LNCAP (cell line): ENCODE measurements around the gene HOATZ.

Experiments used
- TF ChIP-seq, protein P1 (sequence below): fragments of 450-650 bp; IDR thresholded peaks from 2 replicates; pipeline ENCODE4 v1.5.1; 2017; ENCODE audit warnings: mild to moderate bottlenecking

The HOATZ gene

DNA sequence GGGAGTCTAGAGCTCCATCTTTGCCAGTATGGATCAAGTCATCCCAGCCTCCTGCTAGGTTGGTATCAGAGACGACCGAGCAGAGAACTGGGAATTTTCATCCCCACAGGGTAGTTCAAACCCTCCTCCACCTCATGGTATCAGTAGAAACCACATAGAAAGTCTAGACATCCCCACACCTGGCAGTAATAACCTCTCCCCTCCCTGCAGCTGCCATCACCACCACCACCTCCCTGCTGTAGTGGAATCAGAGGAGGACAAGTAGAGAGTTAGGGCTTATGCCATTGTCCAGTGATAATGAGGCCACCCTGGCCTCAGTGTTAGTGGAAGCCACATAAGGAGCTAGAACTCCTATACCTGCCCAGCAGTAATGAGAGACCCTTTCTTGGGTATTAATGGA lies 36.7 kb upstream of the HOATZ start:
- TF ChIP-seq, protein P1, sequence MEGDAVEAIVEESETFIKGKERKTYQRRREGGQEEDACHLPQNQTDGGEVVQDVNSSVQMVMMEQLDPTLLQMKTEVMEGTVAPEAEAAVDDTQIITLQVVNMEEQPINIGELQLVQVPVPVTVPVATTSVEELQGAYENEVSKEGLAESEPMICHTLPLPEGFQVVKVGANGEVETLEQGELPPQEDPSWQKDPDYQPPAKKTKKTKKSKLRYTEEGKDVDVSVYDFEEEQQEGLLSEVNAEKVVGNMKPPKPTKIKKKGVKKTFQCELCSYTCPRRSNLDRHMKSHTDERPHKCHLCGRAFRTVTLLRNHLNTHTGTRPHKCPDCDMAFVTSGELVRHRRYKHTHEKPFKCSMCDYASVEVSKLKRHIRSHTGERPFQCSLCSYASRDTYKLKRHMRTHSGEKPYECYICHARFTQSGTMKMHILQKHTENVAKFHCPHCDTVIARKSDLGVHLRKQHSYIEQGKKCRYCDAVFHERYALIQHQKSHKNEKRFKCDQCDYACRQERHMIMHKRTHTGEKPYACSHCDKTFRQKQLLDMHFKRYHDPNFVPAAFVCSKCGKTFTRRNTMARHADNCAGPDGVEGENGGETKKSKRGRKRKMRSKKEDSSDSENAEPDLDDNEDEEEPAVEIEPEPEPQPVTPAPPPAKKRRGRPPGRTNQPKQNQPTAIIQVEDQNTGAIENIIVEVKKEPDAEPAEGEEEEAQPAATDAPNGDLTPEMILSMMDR = no peak

DNA sequence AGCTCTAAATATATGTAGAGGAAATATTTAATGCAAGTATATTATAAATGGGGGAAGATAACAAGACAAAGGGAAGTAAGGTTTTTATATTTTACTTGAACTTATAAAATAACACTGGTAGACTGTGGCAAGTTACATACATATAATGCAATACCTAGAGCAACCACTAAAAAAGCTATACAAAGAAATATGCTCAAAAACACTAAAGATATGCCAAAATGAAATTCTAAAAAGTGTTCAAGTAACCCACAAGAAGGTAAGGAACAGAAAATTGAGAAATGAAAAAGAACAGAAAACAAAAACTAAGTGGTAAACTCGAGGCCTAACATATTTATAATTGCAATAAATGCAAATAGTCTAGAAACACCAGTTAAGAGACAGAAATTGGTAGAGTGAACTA lies 34.9 kb upstream of the HOATZ start:
- TF ChIP-seq, protein P1 = no peak

DNA sequence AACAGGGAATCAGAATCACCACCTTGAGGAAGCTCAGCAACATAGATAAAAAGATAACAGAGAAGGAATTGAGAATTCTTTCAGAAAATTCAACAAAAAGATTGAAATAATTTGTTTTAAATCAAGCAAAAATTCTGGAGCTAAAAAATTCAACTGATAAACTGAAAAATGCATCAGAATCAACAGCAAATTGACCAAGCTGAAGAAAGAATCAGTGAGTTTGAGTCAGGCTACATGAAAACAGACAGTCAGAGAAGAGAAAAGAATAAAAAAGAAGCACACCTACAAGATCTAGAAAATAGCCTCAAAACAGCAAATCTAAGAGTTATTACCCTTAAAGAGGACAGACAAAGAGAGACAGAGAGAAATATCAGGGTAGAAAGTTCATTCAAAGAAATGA lies 31.1 kb upstream of the HOATZ start:
- TF ChIP-seq, protein P1 = no peak

DNA sequence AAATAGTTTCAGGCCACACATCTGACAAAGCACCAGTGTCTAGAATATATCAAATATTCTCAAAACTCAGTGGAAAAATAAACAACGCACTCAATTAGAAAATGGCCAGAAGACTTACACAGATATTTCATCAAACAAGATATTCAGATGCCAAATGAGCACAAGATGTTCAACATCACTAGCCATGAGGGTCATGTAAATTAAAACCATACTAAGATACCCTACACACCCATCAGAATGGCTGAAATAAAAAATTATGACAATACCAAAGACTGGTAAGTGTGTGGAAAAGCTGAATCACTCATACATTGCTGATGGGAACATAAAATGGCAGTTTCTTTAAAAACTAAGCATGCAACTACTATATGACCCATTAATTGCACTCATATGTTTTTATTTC lies 24.1 kb upstream of the HOATZ start:
- TF ChIP-seq, protein P1 = no peak

DNA sequence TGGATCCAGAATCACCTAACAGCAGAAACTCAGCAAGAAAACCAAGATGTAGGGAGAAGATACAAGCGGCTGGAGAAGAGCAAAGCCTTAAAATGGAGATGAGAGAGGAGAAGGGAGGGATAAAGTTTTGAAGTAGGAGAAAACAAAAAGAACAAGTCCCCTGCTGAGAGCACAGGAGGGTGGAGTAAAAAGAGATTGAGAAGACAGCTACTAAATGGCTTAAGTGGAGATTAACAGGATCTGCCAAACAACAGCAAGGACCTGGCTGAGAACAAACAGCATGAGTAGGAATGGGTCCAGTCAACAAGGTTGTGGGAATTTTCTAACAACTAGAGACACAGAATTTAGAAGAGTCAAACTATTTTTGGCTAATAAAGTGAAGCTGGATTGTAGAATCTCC lies 20.5 kb upstream of the HOATZ start:
- TF ChIP-seq, protein P1 = no peak

DNA sequence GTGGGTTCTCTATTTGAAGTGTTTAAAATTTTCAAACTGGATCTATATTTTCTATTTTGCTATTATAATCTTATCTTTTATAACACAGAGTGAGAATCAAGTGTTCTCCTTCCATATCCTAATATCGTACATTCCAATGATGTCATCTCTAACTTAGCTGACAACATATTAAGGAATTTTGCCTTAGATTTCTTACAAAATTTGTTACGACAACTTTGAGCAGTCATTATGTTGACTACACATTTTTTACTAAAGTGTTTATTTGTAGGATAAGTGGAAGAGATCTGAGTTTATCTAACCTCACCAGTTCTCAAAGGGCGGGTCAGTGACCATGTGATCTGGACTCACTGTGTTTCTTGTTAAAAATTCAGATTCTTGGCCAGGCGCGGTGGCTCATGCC lies 15.1 kb upstream of the HOATZ start:
- TF ChIP-seq, protein P1 = no peak

DNA sequence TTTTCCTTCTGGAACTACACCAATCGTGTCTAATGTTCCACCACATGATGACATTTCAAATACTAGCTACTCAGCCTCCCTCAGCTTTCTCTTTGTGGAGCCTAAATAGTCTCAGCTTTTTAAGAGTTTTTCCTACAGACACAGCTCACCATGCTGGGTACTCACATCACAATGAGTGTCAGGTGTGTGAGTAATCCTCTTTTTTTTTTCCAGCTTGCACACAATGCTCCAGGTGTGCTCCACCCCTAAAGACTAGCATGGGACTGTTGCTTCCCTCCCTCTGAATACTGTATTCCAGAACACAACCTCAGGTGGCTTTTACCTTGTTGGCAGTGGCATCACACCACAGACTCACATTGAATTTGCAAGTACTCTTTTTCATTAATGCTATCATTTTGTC lies 14.1 kb upstream of the HOATZ start:
- TF ChIP-seq, protein P1 = no peak

DNA sequence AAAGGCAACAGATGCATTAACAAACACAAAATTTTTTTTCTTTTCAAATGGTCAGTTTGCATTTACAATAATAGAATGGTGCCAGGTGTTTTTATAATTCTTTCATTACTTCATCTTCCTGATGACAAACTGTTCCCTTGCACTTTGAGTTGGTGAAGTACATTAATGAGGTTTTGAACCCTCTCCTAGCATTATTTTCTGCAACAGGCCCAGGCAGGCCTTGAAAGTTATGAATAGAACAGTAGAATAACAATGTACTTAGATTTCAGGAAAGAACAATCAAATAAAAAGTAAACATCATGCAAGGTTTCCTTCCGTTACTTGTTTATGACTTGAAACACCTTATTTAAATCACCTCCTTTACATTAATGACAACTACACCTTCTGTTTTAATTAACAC lies 12.0 kb upstream of the HOATZ start:
- TF ChIP-seq, protein P1 = no peak
